ENCODE measurements around the gene PIK3R4. TPM values are rescaled to one million over a fixed set of nuclear protein-coding genes. Genes with fewer than 3 reads are reported as not detected.

PIK3R4 gene
- total RNA-seq, 4 donors from 2014 or later = 14.0 to 25.0 (median 17.7) TPM

DNA sequence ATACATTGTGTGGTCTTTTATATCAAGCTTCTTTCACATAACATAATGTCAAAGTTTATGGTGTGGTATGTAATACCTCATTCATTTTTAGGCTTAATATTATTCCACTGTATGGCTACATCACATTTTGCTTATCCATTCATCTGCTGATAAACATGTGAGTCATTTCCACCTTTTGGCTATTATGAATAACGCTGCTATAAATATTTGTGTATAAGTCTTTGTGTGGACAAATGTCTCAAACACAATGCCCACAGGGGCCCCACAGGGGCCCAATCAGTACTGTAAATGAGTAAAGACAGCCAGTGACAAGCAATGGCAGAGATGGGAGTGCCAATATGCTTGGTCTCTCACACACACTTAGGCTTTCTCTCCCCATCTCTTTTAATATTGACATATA is 54.2 kb downstream of the PIK3R4 start:
- Histone ChIP-seq H3K4me1 (no peaks in the 10 kb centered on the region), H3K27ac (no peak overlapping the region), H3K36me3 (peaks cover 0 to 20% of the 10 kb centered on the region in 2 donors), H3K4me3 (no peak overlapping the region), H3K27me3 (no peaks in the 10 kb centered on the region), H3K9me3 (no peaks in the 10 kb centered on the region)
- no peak for TF ChIP-seq POLR2A (IDR thresholded peaks at IDR 0.05)
- TF ChIP-seq, protein P1, sequence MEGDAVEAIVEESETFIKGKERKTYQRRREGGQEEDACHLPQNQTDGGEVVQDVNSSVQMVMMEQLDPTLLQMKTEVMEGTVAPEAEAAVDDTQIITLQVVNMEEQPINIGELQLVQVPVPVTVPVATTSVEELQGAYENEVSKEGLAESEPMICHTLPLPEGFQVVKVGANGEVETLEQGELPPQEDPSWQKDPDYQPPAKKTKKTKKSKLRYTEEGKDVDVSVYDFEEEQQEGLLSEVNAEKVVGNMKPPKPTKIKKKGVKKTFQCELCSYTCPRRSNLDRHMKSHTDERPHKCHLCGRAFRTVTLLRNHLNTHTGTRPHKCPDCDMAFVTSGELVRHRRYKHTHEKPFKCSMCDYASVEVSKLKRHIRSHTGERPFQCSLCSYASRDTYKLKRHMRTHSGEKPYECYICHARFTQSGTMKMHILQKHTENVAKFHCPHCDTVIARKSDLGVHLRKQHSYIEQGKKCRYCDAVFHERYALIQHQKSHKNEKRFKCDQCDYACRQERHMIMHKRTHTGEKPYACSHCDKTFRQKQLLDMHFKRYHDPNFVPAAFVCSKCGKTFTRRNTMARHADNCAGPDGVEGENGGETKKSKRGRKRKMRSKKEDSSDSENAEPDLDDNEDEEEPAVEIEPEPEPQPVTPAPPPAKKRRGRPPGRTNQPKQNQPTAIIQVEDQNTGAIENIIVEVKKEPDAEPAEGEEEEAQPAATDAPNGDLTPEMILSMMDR (IDR thresholded peaks at IDR 0.05 in 4 of 5, conservative IDR thresholded peaks at IDR 0.05 in 1 of 5) = no peak
- no peak for DNase-seq
- intact Hi-C loops (cut with DNase I; ENCODE audit: low total_unique reads) (no loop called here), in situ Hi-C loops (cut with MboI; ENCODE audit: low sequenced_read_pairs in 4 of 4) (no loop called here)
- no peak for ATAC-seq

DNA sequence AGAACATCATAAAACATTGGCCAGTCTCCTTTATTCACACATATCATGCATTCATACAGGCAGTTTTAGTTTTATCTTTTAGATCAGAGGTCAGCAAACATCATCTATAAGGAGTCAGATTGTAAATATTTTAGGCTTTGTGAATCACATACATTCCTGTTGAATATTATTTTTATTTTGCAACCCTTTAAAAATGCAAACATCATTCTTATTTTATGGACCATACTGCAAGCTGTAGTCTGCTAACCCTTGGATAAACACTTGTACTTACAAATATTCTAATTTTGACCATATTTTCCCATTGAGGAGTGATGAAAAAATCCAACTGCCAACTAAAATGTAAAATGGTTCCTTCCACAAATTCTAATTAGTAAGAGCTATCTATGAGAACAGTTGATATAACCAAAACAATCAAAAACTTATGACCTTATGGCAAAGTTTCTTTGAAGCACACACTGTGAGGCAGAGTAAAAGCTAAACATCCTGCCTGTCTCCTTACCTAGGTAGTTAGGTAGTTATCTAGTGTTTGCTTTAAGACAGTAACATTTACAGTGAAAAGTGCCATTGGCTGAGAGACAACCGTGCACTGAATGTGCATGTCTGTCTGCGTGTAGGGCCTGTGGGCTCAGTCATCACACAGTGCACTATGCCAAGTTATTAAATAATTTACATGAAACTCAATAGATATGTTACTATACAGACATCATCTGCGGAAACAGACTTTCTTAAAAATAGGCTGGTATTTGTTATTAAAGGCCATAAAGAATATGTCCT is 57.7 kb downstream of the PIK3R4 start:
- DNase-seq (no peak), ATAC-seq (no peak)
- Histone ChIP-seq H3K4me1 (no peaks in the 10 kb centered on the region), H3K9me3 (no peaks in the 10 kb centered on the region), H3K27ac (no peak overlapping the region), H3K27me3 (no peaks in the 10 kb centered on the region), H3K4me3 (no peak overlapping the region), H3K36me3 (peaks cover 0 to 26% of the 10 kb centered on the region in 2 donors)
- TF ChIP-seq POLR2A (IDR thresholded peaks at IDR 0.05) = no peak
- TF ChIP-seq, protein P1 (IDR thresholded peaks at IDR 0.05 in 4 of 5, conservative IDR thresholded peaks at IDR 0.05 in 1 of 5) = no peak
- intact Hi-C loops (cut with DNase I; ENCODE audit: low total_unique reads) = no loop called here
- in situ Hi-C loops (cut with MboI; ENCODE audit: low sequenced_read_pairs in 4 of 4) = no loop called here

DNA sequence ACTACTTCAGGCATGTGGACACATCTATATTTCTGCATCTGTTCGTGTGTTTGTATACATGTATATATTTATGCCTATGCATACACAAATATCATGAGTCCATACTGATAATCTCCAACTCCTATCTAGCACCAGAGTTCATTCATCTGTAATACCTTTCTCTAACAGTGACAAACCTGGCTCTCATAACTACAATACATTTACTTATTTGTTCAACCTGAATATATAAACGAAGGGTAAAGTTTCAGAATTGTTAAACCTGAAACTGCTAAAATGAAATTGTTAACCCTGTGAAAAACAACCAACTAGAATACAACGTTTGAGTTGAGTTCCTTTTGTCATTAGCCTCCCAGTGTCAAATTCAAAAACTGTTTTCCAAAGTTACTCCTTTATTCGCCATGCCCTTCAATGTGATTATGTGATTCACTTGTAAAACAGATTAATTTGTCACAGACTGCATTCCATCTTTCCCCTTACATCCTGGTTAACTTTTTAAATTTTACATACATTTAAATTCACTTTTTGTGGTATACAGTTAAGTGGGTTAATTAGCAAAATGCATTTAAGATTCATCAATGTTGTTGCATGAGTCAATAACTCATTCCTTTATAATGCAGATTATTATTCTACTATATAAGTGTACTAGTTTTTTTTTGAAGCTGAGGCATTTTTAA is 58.5 kb downstream of the PIK3R4 start:
- Histone ChIP-seq H3K27ac (no peak overlapping the region), H3K36me3 (peaks cover 2 to 33% of the 10 kb centered on the region in 2 donors), H3K4me3 (no peak overlapping the region), H3K9me3 (no peaks in the 10 kb centered on the region), H3K27me3 (no peaks in the 10 kb centered on the region), H3K4me1 (no peaks in the 10 kb centered on the region)
- in situ Hi-C loops (cut with MboI; ENCODE audit: low sequenced_read_pairs in 4 of 4) (no loop called here), intact Hi-C loops (cut with DNase I; ENCODE audit: low total_unique reads) (no loop called here)
- no peak for DNase-seq
- ATAC-seq = no peak
- TF ChIP-seq, protein P1 (IDR thresholded peaks at IDR 0.05 in 4 of 5, conservative IDR thresholded peaks at IDR 0.05 in 1 of 5) = no peak
- TF ChIP-seq POLR2A (IDR thresholded peaks at IDR 0.05) = no peak

DNA sequence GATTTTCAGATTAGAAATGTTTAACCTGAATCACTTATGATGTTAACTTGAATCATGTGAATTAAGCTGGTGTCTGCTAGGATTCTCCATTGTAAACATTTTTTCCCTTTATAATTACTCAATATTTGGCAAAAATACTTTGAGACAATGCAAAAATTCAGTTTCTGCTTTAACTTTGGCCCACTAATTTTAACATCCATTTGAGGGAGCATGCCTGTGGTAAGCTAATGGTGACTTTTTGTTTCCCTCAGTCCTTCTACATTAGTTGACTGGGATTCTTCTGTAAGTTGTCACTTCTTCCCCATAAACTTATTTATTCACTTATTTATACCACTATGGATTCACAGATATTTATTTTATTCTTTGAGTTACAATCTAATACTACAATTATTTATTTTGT is 59.3 kb downstream of the PIK3R4 start:
- intact Hi-C loops (cut with DNase I; ENCODE audit: low total_unique reads) (no loop called here), in situ Hi-C loops (cut with MboI; ENCODE audit: low sequenced_read_pairs in 4 of 4) (no loop called here)
- ATAC-seq = no peak

More for the DNA sequence above, 59.3 kb downstream of the PIK3R4 start:
- Histone ChIP-seq H3K27me3 (no peaks in the 10 kb centered on the region), H3K36me3 (peaks cover 2 to 41% of the 10 kb centered on the region in 2 donors), H3K9me3 (no peaks in the 10 kb centered on the region), H3K4me1 (no peaks in the 10 kb centered on the region), H3K27ac (no peak overlapping the region), H3K4me3 (no peak overlapping the region)
- no peak for DNase-seq
- TF ChIP-seq POLR2A (IDR thresholded peaks at IDR 0.05) = no peak
- TF ChIP-seq, protein P1 (IDR thresholded peaks at IDR 0.05 in 4 of 5, conservative IDR thresholded peaks at IDR 0.05 in 1 of 5) = no peak
